Skin epidermis (tissue), 12 donors: ENCODE results near the gene OCA2.
"Not testable (repeated sequence)": the region's sequence is repeated elsewhere in the genome, so short reads cannot be mapped to it uniquely, and the experiment has no call there.

Source experiments
- H3K27ac ChIP-seq, 21 experiments: fragments of 200-600 bp; sonication (generic) in 11 of 21; one replicate each; pipeline ENCODE4 v1.5.0; 2020; ENCODE audit warnings: mild to moderate bottlenecking in 3 of 21, inconsistent platforms in 2 of 21, moderate library complexity in 2 of 21
- H3K4me3 ChIP-seq, 7 experiments: fragments of 200-600 bp; sonication (generic) in 2 of 7; one replicate each; pipeline ENCODE4 v1.5.0; 2020; ENCODE audit warnings: inconsistent platforms in 2 of 7, mild to moderate bottlenecking in 2 of 7, moderate library complexity in 1 of 7

The OCA2 gene

GRCh38 chr15:27977696-27978095 is 121.4 kb downstream of the OCA2 start:
- Histone ChIP-seq H3K27ac (no peak overlapping the region), H3K4me3 (no peak overlapping the region)

- no peak overlapping the region for H3K4me3 ChIP-seq
- no peak overlapping the region for H3K27ac ChIP-seq
These were observed 125.2 kb downstream of the OCA2 start for GRCh38 chr15:27973886-27974285.

DNA sequence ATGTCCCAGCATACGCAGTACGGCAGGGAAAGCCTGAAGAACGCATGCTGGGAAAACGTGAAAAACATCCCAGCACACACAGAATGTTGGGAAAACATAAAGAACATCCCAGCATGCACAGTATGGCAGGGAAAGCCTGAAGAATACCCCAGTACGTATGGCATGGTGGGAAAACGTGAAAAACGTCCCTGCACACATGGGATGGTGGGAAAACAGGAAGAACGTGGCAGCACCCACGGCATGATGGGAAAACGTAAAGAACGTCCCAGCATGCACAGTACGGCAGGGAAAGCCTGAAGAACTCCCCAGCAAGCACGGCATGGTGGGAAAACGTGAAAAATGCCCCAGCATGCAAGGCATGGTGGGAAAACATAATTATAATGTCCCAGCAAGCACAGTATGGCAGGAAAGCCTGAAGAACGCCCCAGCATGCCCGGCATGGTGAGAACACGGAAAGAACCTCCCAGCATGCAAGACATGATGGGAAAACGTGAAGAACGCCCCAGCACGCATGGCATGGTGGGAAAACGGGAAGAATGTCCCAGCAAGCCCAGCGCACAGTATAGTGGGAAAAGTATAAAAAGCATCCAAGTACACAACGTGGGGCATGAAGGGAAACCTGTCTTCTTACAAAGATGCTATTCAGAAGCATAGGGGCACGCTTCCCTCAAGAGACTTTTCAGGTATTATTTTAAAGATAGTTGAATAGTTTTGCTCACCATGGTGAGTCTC is 128.3 kb downstream of the OCA2 start:
- Histone ChIP-seq H3K4me3 (no peak overlapping the region), H3K27ac (no peak overlapping the region)

DNA sequence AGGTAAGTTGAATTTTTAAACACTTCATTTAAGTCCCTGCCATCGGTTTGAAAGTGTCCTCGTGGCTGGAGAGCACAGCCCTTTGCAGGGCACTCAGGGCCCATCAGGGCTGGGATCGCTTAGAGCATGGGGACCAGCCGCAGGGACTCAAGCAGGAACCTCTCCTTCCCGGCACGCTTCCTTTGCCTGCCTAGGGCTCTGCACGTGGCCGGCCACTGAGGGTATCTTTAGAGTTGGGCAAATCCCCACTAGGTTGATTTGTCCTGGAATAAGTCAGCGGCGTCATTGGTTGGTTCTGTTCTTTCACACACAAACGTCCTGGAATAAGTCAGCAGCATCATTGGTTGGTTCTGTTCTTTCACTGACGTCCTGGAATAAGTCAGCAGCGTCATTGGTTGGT is 131.6 kb downstream of the OCA2 start:
- Histone ChIP-seq H3K4me3 (no peak overlapping the region), H3K27ac (no peak overlapping the region)

DNA sequence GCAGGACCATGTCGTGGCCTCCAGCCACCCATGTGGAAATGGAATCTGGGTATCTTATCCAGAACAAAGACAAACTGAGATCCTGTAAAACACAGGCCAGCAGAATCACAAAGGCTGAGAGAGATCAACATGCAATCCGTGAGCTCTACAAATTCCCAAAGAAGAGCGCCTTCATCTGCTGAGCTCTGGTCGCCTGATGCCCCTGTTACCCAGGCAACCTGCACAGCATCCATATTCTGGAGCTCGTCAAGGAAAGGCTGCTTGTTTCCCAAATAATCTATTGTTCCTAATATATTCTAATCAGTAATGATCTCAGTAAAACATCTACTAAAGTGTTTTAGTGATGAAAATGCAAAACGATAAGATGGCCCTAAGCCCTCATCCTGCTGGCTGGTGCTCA is 133.6 kb downstream of the OCA2 start:
- no peak overlapping the region for H3K27ac ChIP-seq
- no peak overlapping the region for H3K4me3 ChIP-seq

GRCh38 chr15:27961801-27962200 is 137.3 kb downstream of the OCA2 start:
- no peak overlapping the region for H3K4me3 ChIP-seq
- H3K27ac ChIP-seq, result no peak overlapping the region

- H3K4me3 ChIP-seq, result no peak overlapping the region
- peak overlapping the region in 1 of 21 experiments; percentile 27 for H3K27ac ChIP-seq
These were observed 140.1 kb downstream of the OCA2 start for GRCh38 chr15:27958911-27959578.

DNA sequence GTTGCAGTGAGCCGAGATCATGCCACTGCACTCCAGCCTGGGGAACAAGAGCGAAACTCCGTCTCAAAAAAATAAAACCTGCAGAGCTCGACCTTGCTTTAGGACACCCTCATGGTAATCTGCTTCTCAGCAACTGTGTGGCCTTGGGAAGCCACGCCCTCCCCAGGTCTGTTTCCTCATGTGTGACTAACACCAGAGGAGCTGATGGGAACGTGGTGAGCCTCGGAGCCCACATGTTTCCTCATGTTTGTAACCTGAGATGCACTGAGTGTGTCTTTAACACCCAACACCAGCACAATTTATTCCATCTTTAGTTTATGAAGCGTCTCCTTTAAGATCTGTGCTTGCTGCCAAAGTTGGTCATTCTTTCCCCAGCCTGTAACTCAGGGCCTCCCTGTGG is 142.8 kb downstream of the OCA2 start:
- no peak overlapping the region for H3K4me3 ChIP-seq
- no peak overlapping the region for H3K27ac ChIP-seq

- Histone ChIP-seq H3K4me3 (no peak overlapping the region), H3K27ac (no peak overlapping the region)
These were observed 144.0 kb downstream of the OCA2 start for GRCh38 chr15:27955087-27955486.

GRCh38 chr15:27952593-27952992 is 146.5 kb downstream of the OCA2 start:
- H3K4me3 ChIP-seq, H3K27ac ChIP-seq: not testable (repeated sequence)

- Histone ChIP-seq H3K27ac (no peak overlapping the region), H3K4me3 (no peak overlapping the region)
These were observed 147.8 kb downstream of the OCA2 start for GRCh38 chr15:27951191-27951890.

DNA sequence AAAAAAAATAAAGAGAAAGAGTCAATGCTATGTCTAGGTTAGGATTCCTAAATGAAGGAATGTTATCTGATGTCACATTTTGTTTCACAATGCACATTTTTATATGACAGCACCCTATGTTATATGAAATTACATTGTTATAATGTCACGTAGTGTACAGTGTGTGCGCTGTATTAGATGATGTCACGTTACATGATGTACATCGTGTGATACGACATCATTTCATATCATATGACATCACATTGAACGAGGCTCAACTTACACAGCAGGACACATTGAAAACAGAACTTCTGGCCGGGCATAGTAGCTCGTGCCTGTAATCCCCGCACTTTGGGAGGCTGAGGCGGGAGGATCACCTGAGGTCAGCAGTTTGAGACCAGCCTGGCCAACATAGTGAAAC is 150.0 kb downstream of the OCA2 start:
- Histone ChIP-seq H3K4me3 (no peak overlapping the region), H3K27ac (no peak overlapping the region)

DNA sequence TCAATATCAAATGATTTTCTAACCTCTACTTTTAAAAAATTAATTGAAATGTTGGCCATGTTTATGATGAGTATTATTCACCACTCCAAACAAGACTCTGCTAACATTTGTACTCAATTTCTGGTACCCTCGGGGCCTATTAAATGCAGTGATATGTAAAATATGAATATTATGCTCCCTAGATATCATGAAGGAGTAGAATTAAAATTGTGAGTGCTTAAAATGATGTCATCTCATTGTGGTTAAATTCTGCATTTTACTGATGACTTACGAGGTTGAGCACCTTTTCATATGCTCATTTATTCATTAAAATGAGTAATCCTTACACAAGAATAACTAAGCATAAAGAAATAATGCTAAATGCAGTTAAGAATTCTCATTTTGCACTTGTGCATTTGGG is 159.9 kb downstream of the OCA2 start:
- no peak overlapping the region for H3K4me3 ChIP-seq

GRCh38 chr15:27937851-27938250 is 161.3 kb downstream of the OCA2 start:
- Histone ChIP-seq H3K4me3 (no peak overlapping the region), H3K27ac (no peak overlapping the region)

More for the DNA sequence above, 159.9 kb downstream of the OCA2 start:
- no peak overlapping the region for H3K27ac ChIP-seq

DNA sequence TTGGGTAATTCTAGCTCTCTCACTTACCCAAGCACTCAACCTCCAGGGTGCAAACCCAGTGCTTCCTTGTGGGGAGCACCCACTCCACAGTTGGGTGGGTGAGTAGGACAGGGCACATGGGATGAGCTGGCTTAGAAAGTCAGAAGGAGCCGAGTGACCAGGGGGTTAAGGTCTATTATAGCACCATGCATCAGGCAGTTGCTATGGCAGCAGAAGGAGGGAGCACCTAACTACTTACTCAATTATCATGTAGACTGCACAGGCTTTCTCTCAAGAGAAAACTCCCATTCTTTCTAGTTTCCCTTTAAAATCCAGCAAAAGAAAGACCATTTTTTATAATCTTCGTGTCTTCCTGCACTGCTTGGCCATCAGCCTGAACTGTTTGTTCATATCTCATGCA is 163.0 kb downstream of the OCA2 start:
- Histone ChIP-seq H3K27ac (no peak overlapping the region), H3K4me3 (no peak overlapping the region)

- Histone ChIP-seq H3K4me3 (no peak overlapping the region), H3K27ac (no peak overlapping the region)
These were observed 163.8 kb downstream of the OCA2 start for GRCh38 chr15:27935328-27935727.

GRCh38 chr15:27934782-27935181 is 164.3 kb downstream of the OCA2 start:
- Histone ChIP-seq H3K27ac (no peak overlapping the region), H3K4me3 (no peak overlapping the region)

DNA sequence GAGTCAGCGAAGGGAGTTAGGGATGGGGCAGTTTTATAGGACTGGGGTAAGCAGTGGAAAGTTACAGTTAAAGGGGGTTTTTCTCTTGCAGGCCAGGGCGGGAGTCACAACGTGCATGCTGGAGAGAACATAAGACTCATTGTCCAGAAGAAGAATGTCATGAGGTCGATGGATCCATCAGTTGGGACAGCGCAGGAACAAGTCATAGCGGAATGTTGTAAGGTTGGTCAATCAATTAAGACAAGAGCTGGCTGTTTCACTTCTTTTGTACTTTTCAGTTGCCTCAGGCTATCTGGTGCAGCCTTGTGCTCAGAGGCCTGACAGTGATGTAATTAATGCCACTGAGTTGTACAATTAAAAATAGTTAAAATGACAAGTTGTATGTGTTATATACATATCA is 165.6 kb downstream of the OCA2 start:
- H3K4me3 ChIP-seq, result no peak overlapping the region
- H3K27ac ChIP-seq, result no peak overlapping the region

- Histone ChIP-seq H3K27ac (no peak overlapping the region), H3K4me3 (no peak overlapping the region)
These were observed 166.5 kb downstream of the OCA2 start for GRCh38 chr15:27932600-27932999.

- Histone ChIP-seq H3K27ac (no peak overlapping the region), H3K4me3 (no peak overlapping the region)
These were observed 170.7 kb downstream of the OCA2 start for GRCh38 chr15:27928386-27928785.

GRCh38 chr15:27912283-27912682 is 186.8 kb downstream of the OCA2 start:
- Histone ChIP-seq H3K27ac (no peak overlapping the region), H3K4me3 (no peak overlapping the region)
